IPS DF 19.7 (cell line): ENCODE measurements around the gene GIPC1.
"Not testable (repeated sequence)": the region's sequence is repeated elsewhere in the genome, so short reads cannot be mapped to it uniquely, and the experiment has no call there.

Source experiments
- DNase-seq: peaks from one replicate; pipeline ENCODE4 v3.0.0-alpha.2; 2013; ENCODE audit warnings: low read depth, low spot score

The GIPC1 gene

GRCh38 chr19:14472202-14472938 is 23.6 kb downstream of the GIPC1 start:
- no peak for DNase-seq

- no peak for DNase-seq
Measured at GRCh38 chr19:14471436-14472187, 24.3 kb downstream of the GIPC1 start.

GRCh38 chr19:14470031-14470876 is 25.7 kb downstream of the GIPC1 start:
- DNase-seq, result no peak

GRCh38 chr19:14467816-14468215 is 28.1 kb downstream of the GIPC1 start:
- DNase-seq, result no peak

- no peak for DNase-seq
Measured at GRCh38 chr19:14467391-14467790, 28.5 kb downstream of the GIPC1 start.

- no peak for DNase-seq
Measured at GRCh38 chr19:14463747-14464146, 32.2 kb downstream of the GIPC1 start.

DNA sequence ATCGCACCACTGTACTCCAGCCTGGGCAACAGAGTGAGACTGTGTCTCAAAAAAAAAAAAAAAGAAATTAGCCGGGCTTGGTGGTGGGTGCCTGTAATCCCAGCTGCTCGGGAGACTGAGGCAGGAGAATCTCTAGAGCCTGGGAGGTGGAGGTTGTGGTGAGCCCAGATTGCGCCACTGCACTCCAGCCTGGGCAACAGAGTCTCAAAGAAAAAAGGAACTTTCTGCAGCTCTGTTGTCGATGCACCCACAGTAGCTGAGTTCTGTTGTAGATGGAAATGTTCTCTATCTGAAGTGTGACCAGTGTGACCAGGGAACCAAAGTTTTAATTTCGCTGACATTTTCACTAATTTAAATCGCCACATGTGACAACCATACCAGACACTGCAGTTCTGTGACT is 33.5 kb downstream of the GIPC1 start:
- not testable (repeated sequence) for DNase-seq

GRCh38 chr19:14460935-14461334 is 35.0 kb downstream of the GIPC1 start:
- DNase-seq, result no peak

DNA sequence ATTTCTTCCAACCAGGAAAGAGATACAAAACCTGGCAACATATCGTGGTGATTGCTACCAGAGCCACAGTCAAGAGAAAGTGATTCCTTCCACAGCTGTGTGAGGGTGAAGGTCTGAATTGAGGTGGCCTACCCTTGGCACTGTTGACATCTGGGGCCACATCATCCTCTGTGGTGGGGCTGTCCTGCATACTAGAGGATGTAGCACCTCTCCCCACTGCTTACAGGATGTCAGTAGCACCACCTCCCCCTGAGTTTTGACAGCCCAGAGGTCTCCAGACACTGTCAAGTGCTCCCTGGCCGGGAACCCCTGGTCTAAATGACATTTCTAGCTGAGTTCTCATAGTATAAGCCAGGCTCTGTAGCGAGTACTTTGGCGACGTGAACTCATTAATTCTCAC is 36.2 kb downstream of the GIPC1 start:
- no peak for DNase-seq

GRCh38 chr19:14452303-14452702 is 43.6 kb downstream of the GIPC1 start:
- DNase-seq, result not testable (repeated sequence)

- DNase-seq, result no peak
Measured at GRCh38 chr19:14450876-14451275, 45.1 kb downstream of the GIPC1 start.

DNA sequence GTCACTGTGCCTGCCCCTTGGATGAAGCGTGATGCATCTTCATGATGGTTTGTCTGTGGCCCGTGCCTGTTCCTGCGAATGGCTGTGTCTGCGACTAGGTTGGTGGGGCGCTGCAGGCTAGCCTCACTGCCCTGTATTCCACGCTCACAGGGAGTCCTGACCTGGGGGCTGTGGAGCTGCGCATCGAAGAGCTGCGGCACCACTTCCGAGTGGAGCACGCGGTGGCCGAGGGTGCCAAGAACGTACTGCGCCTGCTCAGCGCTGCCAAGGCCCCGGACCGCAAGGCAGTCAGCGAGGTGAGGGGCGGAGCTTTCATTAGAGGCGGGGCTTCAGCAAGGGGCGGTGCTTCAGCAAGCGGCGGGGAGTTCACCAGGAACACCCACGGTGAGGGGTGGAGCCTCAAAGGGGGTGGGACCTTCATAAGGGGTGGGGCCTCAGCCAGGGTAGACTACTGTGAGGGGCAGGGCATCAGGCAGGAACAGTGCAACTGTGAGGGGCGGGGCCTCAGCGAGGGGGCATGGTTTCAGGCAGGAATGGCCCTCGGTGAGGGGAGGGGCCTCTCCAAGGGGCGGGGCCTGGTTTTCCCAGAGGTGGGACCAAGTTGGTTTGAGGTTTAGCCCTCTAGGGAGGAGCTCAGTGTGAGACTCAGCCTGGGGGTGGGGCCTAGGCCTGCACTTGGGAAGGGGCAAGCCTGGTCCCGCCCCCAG is 45.6 kb downstream of the GIPC1 start:
- DNase-seq, result peak; percentile 64

DNA sequence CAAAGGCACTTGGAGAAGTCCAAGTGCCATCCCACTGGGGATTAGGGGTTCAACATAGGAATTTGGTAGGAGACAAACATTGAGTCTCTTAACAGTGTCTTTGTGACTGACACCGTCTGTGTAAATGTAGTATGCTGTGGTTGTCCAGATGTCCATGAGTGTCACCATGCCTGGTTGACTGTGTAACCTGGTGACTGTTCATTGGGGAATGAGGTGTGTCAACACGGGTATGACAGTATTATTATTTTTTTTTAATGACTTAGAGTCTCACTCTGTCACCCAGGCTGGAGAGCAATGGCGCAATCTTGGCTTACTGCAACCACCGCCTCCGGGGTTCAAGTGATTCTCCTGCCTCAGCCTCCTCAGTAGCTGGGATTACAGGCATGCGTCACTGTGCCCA is 46.6 kb downstream of the GIPC1 start:
- no peak for DNase-seq

DNA sequence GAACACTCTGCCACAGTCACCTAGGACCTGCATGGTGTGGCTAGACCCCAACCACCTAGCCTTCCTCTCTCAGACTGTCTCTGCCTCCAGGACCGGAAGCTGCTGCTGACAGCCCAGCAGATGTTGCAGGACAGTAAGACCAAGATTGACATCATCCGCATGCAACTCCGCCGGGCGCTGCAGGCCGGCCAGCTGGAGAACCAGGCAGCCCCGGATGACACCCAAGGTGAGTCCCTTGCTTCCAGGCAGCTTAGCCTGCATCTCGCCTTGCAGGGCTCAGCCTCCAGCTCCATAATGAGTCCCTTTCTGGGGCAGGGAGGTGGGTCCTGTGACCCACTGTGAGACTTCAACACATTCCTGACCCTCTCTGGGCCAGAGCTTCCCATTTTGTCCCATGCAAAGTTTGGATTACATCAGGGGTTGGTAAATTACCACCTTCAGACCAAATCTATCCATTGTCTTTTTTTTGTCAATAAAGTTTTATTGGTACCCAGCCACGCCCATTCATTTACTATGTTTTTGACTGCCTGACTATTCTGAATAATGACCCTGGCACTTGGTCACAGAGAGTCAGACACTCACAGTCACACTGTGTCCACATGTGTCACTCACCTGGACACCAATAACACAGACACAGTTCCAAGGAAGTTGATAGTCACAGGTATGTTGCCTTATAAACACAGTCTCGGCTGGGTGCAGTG is 49.4 kb downstream of the GIPC1 start:
- no peak for DNase-seq

DNA sequence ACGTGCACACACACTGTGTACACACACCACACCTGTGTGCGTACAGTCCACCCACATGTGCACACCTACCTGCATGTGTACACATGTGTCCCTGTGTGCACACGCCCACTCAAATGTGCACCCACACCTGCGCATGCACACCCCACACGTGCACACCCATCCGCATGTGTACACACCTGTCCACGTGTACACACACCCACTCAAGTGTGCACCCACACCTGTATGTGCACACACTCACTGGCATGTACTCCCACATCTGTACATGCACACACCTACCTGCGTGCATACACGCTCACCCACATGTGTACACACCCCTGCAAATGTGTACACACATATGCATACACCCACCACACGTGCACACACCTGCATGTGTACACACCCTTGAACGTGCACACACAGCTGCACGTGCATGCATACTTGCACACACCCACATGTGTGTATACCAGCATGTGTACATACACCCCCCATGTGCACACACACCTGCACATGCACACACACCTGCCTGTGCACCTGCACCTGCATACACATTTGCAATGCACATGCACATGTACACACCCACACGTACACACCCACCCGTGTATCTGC is 52.2 kb downstream of the GIPC1 start:
- DNase-seq, result no peak

DNA sequence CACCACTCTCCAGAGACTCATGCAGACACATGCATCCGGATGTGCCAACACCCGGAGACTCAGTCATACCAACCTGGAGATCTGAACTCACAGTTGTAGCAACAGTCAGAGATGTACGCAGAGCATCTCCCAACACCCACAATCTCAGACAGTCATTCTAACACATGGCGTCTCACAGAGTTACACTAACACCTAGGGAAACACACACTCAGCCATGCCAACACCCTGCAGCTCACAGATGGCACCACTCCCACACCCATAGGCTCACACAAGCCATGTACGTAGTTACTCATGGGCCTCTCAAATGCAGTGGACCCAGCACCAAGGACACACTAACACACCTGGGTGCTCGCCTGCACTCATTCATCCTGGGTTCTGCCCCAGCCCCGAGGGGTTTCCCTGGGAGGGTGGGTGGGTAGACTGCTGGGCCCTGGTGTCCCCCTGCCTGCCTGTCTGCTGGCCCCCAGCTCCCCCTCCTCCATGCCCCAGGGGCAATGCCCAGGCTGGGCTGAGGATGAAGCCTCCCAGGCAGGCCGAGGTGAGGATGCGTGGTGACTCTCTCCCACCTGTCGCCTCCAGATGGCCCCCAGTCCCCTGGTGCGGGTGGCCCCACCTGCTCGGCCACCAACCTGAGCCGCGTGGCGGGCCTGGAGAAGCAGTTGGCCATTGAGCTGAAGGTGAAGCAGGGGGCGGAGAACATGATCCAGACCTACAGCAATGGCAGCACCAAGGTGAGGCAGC is 52.9 kb downstream of the GIPC1 start:
- DNase-seq, result no peak

DNA sequence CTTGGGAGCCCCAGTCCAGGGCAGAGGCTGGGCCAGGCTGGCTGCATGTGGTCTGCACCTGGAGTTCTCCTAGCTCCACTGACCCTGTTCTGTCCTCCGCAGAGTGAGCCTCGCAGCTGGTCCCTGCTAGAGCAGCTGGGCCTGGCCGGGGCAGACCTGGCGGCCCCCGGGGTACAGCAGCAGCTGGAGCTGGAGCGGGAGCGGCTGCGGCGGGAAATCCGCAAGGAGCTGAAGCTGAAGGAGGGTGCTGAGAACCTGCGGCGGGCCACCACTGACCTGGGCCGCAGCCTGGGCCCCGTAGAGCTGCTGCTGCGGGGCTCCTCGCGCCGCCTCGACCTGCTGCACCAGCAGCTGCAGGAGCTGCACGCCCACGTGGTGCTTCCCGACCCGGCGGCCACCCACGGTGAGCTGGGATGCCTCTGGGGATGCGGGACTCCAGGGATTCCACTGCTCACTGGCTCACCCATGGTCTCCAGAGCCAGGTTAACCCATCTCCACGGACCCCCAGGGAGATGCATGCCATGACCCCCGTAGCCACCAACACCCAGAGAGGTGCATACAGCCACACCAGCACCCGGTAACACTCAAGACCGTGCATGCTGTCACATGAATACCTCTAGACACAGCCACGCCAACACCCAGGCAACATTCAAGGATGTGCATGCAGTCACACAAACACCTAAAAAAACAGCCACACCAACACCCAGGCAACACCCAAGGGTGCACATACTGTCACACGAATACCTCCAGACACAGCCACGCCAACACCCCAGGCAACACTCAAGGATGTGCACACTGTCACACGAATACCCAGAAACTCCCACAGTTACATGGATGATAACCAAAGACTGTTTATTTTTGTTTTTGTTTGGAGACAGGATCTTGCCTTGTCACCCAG is 54.6 kb downstream of the GIPC1 start:
- no peak for DNase-seq

GRCh38 chr19:14440049-14440448 is 55.9 kb downstream of the GIPC1 start:
- DNase-seq, result no peak

DNA sequence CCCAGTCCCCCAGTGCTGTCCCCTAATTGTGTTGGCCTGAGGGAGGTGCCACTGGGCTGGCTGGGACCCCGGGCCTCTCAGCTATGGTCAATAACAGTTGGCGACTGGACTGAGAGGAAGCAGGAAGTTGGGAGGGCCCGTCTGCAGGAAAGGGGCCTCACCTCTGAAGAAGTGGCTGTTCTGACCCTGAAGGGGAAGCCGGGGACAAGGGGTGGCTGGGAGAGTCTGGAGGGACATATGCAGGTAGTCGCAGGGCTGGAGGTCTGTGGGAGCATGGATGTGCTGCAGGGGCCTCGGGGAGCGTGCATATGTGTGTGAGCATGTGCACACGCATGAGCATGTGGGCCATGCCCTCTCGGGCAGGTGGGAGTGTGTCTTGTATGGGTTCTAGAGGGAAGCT is 56.9 kb downstream of the GIPC1 start:
- DNase-seq, result no peak
